GM19035 (cell line): ENCODE data around the gene SAA1.

Experiments
- ATAC-seq: cut with Tn5 transposase; IDR thresholded peaks from one replicate; pipeline ENCODE4 v1.9.1; 2021; ENCODE audit not compliant: unreplicated experiment

SAA1 gene

DNA sequence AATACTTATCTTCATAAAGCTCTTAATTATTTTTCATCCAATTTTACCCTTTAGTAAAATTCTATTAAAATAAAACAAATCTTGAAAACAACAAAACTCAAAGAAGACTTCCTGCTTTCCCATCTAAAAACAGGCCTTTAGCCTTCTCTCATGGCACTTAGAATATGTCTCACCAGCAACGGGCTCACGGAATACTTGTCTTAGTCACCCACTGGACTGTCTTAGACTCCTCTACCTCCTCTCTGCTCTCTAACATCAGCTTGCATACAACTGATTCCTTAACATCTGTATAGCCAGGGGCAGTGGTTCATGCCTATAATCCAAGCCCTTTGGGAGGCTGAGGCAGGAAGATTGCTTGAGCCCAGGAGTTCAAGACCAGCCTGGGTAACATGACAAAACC lies 42.2 kb downstream of the SAA1 start:
- ATAC-seq: no peak

GRCh38 chr11:18309691-18310090 lies 43.6 kb downstream of the SAA1 start:
- no peak for ATAC-seq

DNA sequence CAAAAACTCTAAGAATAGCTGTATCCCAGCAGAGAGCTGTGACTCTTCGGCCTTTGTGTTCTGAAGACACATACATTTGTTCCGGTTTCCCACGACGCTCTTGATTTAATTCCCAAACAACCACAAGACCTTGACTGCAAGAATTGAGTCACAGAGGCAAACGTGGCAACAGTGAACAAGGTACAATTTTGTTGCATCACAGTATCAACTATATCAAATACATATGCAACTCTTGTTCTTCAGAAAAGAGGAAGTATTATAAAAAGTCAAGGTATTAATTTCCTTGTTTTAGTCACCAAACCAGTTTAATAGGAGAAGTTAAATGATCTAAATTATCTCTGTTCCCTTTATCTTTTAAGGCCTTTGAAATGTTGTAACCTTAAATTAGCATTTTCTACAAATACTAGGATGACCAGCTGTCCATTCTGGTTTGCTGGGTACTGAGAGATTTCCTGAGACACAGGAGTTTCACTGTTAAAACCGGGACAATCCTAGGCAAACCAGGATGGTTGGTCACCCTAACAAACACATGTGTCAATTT lies 44.8 kb downstream of the SAA1 start:
- no peak for ATAC-seq

DNA sequence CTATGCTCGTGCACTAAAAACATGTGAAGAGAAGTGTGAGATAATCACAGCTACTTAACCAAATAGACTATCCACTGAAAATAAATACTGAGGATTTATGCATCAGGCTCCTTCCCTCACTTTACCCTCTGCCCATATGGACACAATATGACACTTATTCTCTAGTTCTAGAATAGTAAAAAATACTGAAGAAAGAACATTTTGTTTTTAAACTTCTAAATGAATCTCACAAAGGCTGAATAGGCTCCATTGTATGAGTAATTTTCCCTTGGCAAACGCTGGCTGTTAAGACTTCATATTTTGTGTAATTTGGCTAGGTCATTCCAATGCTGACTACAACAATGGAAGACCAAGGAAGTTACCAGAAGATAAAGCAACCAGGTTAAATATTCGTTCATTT lies 45.9 kb downstream of the SAA1 start:
- ATAC-seq: no peak

GRCh38 chr11:18312663-18313420 lies 46.8 kb downstream of the SAA1 start:
- ATAC-seq: no peak

GRCh38 chr11:18313965-18314763 lies 48.1 kb downstream of the SAA1 start:
- no peak for ATAC-seq

- ATAC-seq: no peak
Observed at GRCh38 chr11:18314784-18315523, 48.9 kb downstream of the SAA1 start.

- ATAC-seq: no peak
Observed at GRCh38 chr11:18315893-18316292, 49.8 kb downstream of the SAA1 start.

DNA sequence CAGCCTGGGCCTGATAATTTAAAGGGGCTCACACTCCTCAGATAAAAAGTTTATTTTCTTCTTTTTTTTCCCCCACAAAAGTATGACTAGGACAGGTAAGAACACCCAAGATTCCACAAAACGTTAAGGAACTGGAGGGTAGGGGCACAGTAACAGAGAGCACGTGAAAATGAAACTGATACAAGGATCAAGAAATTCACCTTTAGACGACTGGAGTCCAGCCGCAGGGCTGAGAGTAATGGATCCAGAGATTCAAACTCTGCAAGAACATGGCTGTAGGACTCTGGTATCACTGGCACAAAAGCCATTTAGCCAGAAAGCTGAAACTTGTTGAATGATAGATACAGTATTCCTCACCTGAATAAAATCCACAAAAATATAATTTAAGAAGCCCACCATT lies 51.5 kb downstream of the SAA1 start:
- no peak for ATAC-seq
